HG02970 (cell line): ENCODE results near the gene ILDR2.

Experiments
- ATAC-seq: cut with Tn5 transposase; IDR thresholded peaks from one replicate; pipeline ENCODE4 v1.9.1; 2021; ENCODE audit warnings: mild to moderate bottlenecking, moderate library complexity, moderate number of reproducible peaks; ENCODE audit not compliant: unreplicated experiment, low FRiP score

ILDR2 gene

GRCh38 chr1:166975361-166976129, at the start of gene ILDR2:
TSS of gene ILDR2 (minus strand) at chr1:166975540. CDS start at chr1:166975268, 272 bp downstream.
- ATAC-seq, result peak; percentile 70

- ATAC-seq, result no peak
Observed at GRCh38 chr1:167022384-167022783, 47.0 kb upstream of the ILDR2 start.

- ATAC-seq, result no peak
Observed at GRCh38 chr1:167016100-167016750, 40.9 kb upstream of the ILDR2 start.

- no peak for ATAC-seq
Observed at GRCh38 chr1:167013108-167013929, 38.0 kb upstream of the ILDR2 start.

GRCh38 chr1:167012570-167012969, 37.2 kb upstream of the ILDR2 start:
- ATAC-seq, result no peak

GRCh38 chr1:167011560-167012191, 36.3 kb upstream of the ILDR2 start:
- no peak for ATAC-seq

GRCh38 chr1:167003711-167004110, 28.4 kb upstream of the ILDR2 start:
- no peak for ATAC-seq

- no peak for ATAC-seq
Observed at GRCh38 chr1:167002354-167002753, 27.0 kb upstream of the ILDR2 start.

- no peak for ATAC-seq
Observed at GRCh38 chr1:167000546-167000945, 25.2 kb upstream of the ILDR2 start.

GRCh38 chr1:166999500-167000055, 24.2 kb upstream of the ILDR2 start:
- no peak for ATAC-seq

- no peak for ATAC-seq
Observed at GRCh38 chr1:166999075-166999474, 23.7 kb upstream of the ILDR2 start.

GRCh38 chr1:166988974-166989515, 13.7 kb upstream of the ILDR2 start, which contains the start of gene MAEL:
TSS of gene MAEL (plus strand) at chr1:166989280. CDS start at chr1:166989353, 73 bp downstream.
- ATAC-seq, result no peak

GRCh38 chr1:166981589-166981988, 6.2 kb upstream of the ILDR2 start:
- no peak for ATAC-seq

- no peak for ATAC-seq
Observed at GRCh38 chr1:166980818-166981217, 5.5 kb upstream of the ILDR2 start.

- no peak for ATAC-seq
Observed at GRCh38 chr1:166980383-166980782, 5.0 kb upstream of the ILDR2 start.

GRCh38 chr1:166978821-166979220, 3.5 kb upstream of the ILDR2 start:
- no peak for ATAC-seq

- no peak for ATAC-seq
Observed at GRCh38 chr1:166977951-166978350, 2.6 kb upstream of the ILDR2 start.

- ATAC-seq, result no peak
Observed at GRCh38 chr1:166974647-166975345, 544 bp downstream of the ILDR2 start.

GRCh38 chr1:166972826-166973225, 2.5 kb downstream of the ILDR2 start:
- no peak for ATAC-seq
